A549 treated with dexamethasone at 1 μM for 4 hours (cell line): ENCODE results near the gene OR5M8. TPM values are rescaled to one million over a fixed set of nuclear protein-coding genes. Genes with fewer than 3 reads are reported as not detected.

ENCODE experiments used
- total RNA-seq: library from RNA; stranded (reverse); fragments of 200-300 nt; extraction: Qiagen RNA extraction; gene quantifications from 5 replicates; pipeline ENCODE4 v1.2.3, GENCODE V29; 2022

OR5M8 gene
- not detected in 5 replicates for total RNA-seq

DNA sequence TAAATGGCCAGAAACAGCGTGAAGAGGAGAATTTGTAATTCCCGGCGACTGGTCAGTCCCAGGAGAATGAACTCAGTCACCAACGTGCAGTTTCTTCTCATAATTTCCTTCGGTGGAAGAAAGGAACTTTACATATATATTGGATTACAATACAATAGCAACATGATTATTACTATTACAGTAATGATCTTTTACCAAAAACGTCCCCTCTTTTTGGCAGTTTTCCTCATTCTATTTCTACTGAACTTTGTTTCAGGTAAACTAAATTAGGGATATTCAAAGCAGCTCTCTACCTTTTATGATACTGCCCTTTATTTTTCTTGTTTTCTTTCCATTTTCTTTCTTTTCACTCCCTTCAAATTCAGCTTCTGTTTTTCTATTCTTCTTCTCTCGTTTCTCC, at the start of gene OR5M8:
Gene OR5M8, minus strand, starts transcription at position 101 of the 400 bp plus-strand sequence. Its CDS starts 0 bp downstream, at position 101.

DNA sequence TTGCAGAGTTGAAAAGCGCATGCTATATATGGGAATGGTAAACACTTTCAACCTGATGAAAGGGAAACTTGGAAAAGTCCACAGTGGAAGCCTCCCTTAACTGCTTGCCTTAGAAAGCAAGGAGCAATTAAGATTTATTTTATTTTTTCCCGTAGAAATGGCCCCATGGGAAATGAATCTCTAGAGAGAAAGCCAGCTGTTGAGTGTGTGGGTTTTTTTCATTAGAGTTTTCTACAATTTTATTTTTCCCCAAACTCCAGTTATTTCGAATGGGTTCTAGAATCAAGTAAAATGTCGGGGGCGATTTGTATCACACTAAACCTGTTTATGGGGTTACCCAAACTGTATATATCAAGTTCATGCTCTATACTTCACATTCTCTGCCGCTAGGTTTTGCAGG, 17.9 kb downstream of the OR5M8 start, which contains the start of gene OR5M3:
Gene OR5M3, minus strand, starts transcription at position 101 of the 400 bp plus-strand sequence. CDS start 2,855 bp downstream, outside the sequence.

Other genes starting within 250 kb of the OR5M8 start
- not detected in 5 replicates for gene OR5T3, start 239.1 kb downstream of the OR5M8 start, total RNA-seq
- gene OR5T1, start 217.2 kb downstream of the OR5M8 start, total RNA-seq: not detected in 5 replicates
- not detected in 5 replicates for gene OR8H1, start 199.1 kb downstream of the OR5M8 start, total RNA-seq
- gene OR8K3, start 176.2 kb downstream of the OR5M8 start, total RNA-seq: not detected in 5 replicates
- not detected in 5 replicates for gene OR8K1, start 145.3 kb downstream of the OR5M8 start, total RNA-seq
- not detected in 5 replicates for gene OR8J1, start 137.1 kb downstream of the OR5M8 start, total RNA-seq
- not detected in 5 replicates for gene OR8U1, start 115.7 kb downstream of the OR5M8 start, total RNA-seq
- not detected in 5 replicates for gene OR5AL1, start 78.7 kb downstream of the OR5M8 start, total RNA-seq
- gene OR5M3, start 18.0 kb downstream of the OR5M8 start, total RNA-seq: not detected in 5 replicates
- gene OR5M11, start 51.9 kb upstream of the OR5M8 start, total RNA-seq: not detected in 5 replicates
- not detected in 5 replicates for gene OR5M10, start 86.4 kb upstream of the OR5M8 start, total RNA-seq
- gene OR5M1, start 123.5 kb upstream of the OR5M8 start, total RNA-seq: not detected in 5 replicates
- gene OR5AP2, start 151.1 kb upstream of the OR5M8 start, total RNA-seq: not detected in 5 replicates
- not detected in 5 replicates for gene OR5AR1, start 172.3 kb upstream of the OR5M8 start, total RNA-seq
- gene OR9G1, start 207.7 kb upstream of the OR5M8 start, total RNA-seq: not detected in 5 replicates